Gastrocnemius medialis (tissue), 4 donors: ENCODE data around the gene UBP1. TPM values are rescaled to one million over a fixed set of nuclear protein-coding genes. Genes with fewer than 3 reads are reported as not detected.

Experiments
- ATAC-seq, 2 donors: fragments of 150-250 bp; one replicate each; pipeline ENCODE4 v1.9.1; 2016
- DNase-seq, 2 donors: peaks; one replicate each; pipeline ENCODE4 v3.0.0-alpha.2; 2019
- H3K27ac ChIP-seq, 4 donors: fragments of 200-600 bp; sonication (generic); 1 replicate in 1 of 4; 2 replicates in 3 of 4; pipeline ENCODE4 v1.5.1; 2016 to 2018; ENCODE audit warnings: mild to moderate bottlenecking in 2 of 4, moderate library complexity in 1 of 4
- H3K27me3 ChIP-seq, 3 donors: fragments of 200-600 bp; sonication (generic) in 2 of 3; 1 replicate in 1 of 3; 2 replicates in 2 of 3; pipeline versions ENCODE4 v1.5.1 to v1.6.0; 2016 to 2019; ENCODE audit warnings: mild to moderate bottlenecking in 1 of 3, moderate library complexity in 1 of 3
- H3K36me3 ChIP-seq, 2 donors: fragments of 200-600 bp; sonication (generic) in 1 of 2; one replicate each; pipeline ENCODE4 v1.5.1; 2017 to 2018
- H3K4me1 ChIP-seq, 2 donors: fragments of 200-600 bp; sonication (generic) in 1 of 2; one replicate each; pipeline ENCODE4 v1.5.1; 2016 to 2017; ENCODE audit warnings: mild to moderate bottlenecking in 2 of 2
- H3K4me3 ChIP-seq, 4 donors: fragments of 200-600 bp; sonication (generic) in 3 of 4; 1 replicate in 1 of 4; 2 replicates in 3 of 4; pipeline ENCODE4 v1.5.1; 2016 to 2019; ENCODE audit warnings: mild to moderate bottlenecking in 2 of 4
- H3K9me3 ChIP-seq, 3 donors: fragments of 200-600 bp; sonication (generic) in 2 of 3; 1 replicate in 1 of 3; 2 replicates in 2 of 3; pipeline ENCODE4 v1.5.1; 2016 to 2019
- POLR2A ChIP-seq, 2 donors: fragments of 450-650 bp; IDR thresholded peaks; one replicate each; pipeline ENCODE4 v1.6.1; 2017; ENCODE audit warnings: antibody characterized with exemption in 2 of 2, mild to moderate bottlenecking in 2 of 2, moderate library complexity in 2 of 2
- in situ Hi-C, 4 donors: fragments of 200-750 bp; cut with MboI; loops; one replicate each; pipeline versions ENCODE4 v1.15.0 to v1.8.0; 2017; ENCODE audit warnings: low sequenced_read_pairs in 4 of 4
- intact Hi-C: fragments of 100-400 bp; cut with DNase I; formaldehyde crosslinking; loops from one replicate; pipeline ENCODE4 v1.15.1; 2023; ENCODE audit warnings: low total_unique reads
- total RNA-seq, 4 donors: library from RNA; depleted of rRNA; stranded (reverse); fragments of >200 nt; gene quantifications; one replicate each; pipeline versions ENCODE4 v1.1.0 to v1.2.3, GENCODE V29; 2016
- TF ChIP-seq, protein P1 (sequence below), 5 experiments: fragments of 450-650 bp in 3 of 5; fragments of 200-600 bp in 2 of 5; sonication (generic) in 2 of 5; IDR thresholded peaks in 4 of 5; conservative IDR thresholded peaks in 1 of 5; 1 replicate in 4 of 5; 2 replicates in 1 of 5; pipeline ENCODE4 v1.5.1; 2016 to 2019; ENCODE audit warnings: antibody characterized with exemption in 5 of 5, mild to moderate bottlenecking in 3 of 5, moderate library complexity in 3 of 5

UBP1 gene
- total RNA-seq, 4 donors from 2014 or later: 19.1 to 28.9 (median 24.2) TPM

DNA sequence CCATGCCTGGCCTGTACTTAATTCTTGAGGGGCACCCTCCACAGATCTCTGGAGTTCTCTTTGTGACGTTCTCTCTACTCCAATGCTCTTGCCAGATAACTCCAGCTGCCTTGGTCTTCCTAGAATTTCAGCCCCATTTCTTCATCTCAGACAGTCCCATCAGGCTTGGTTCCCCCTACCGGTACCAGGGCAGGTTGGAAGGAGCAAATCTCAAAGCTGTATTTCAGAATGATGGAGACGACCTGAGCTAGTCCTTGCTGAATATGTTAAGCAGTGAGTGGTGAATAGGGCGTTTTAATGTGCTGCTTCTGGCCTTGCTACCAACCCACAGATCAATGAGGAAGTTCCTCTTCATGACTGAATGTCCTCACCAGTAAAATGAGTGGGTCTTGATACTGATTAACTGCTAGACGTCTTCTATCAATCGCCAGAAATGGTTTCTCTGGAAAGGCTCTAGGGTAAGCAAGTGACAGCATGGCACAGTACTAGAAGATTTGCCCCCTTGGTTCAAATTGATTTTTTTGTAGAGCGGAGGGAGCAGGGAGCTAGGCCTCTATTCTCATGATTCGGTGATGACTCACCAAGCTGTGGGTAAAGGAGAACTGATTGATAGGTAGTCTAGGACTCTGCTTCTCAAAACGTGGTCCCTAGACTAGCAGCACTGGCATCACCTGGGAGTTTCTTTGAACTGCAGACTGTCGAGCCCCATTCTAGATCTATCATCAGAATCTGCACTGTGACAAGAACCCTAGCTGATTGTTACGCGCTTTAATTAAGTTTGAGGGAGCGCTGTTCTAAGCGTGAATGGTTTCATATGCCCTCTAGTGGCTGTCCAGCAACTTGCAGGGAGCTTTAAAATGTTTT lies 67.8 kb downstream of the UBP1 start:
- ATAC-seq: peak in 1 of 2 donors; percentile 66
- no peak for DNase-seq
- H3K36me3 ChIP-seq: no peaks in the 10 kb centered on the region
- TF ChIP-seq, protein P1, sequence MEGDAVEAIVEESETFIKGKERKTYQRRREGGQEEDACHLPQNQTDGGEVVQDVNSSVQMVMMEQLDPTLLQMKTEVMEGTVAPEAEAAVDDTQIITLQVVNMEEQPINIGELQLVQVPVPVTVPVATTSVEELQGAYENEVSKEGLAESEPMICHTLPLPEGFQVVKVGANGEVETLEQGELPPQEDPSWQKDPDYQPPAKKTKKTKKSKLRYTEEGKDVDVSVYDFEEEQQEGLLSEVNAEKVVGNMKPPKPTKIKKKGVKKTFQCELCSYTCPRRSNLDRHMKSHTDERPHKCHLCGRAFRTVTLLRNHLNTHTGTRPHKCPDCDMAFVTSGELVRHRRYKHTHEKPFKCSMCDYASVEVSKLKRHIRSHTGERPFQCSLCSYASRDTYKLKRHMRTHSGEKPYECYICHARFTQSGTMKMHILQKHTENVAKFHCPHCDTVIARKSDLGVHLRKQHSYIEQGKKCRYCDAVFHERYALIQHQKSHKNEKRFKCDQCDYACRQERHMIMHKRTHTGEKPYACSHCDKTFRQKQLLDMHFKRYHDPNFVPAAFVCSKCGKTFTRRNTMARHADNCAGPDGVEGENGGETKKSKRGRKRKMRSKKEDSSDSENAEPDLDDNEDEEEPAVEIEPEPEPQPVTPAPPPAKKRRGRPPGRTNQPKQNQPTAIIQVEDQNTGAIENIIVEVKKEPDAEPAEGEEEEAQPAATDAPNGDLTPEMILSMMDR (IDR thresholded peaks at IDR 0.05 in 4 of 5, conservative IDR thresholded peaks at IDR 0.05 in 1 of 5): peak; percentile 69 to 89 (median 79)
- no peak for TF ChIP-seq POLR2A (IDR thresholded peaks at IDR 0.05)
- H3K4me1 ChIP-seq: peaks cover 4% of the 10 kb centered on the region in 2 donors
- H3K4me3 ChIP-seq: no peak overlapping the region
- no peaks in the 10 kb centered on the region for H3K27me3 ChIP-seq
- H3K9me3 ChIP-seq: no peaks in the 10 kb centered on the region
- intact Hi-C loops (no loop called here), in situ Hi-C loops (loop anchor here in 3 of 4 donors (5.0 to 10.0 kb wide), 2 partner anchors 238 to 240 kb away; no protein-coding TSS in a partner anchor)
- H3K27ac ChIP-seq: no peak overlapping the region

DNA sequence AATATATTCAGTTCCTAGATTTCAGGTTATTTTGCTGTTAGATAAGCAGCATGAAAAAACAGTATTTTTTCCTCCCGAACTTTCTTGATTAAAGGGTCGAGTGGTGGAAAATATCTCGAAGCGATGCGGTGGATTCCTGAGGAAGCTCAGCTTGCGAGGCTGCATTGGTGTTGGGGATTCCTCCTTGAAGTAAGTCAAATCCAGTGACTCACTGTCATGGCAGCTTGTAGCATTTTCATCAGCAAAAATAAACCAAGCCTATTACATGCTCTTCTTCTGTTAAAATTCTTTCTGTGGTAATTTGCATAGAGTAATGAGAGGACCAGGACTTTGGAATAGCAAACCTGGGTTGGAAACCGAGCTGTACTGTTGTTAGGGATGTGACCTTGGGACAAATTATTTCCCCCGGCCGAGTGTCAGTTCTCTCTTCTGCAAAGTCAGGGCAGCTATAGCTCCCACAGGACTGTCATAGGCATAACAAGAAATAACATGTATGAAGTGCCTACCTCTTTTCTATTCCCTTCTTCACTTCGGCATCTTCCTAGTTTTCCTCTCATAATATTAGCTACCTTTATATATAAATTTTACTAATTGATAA lies 75.6 kb downstream of the UBP1 start:
- ATAC-seq: no peak
- DNase-seq: no peak
- Histone ChIP-seq H3K27ac (no peak overlapping the region), H3K9me3 (no peaks in the 10 kb centered on the region), H3K27me3 (no peaks in the 10 kb centered on the region), H3K4me1 (no peaks in the 10 kb centered on the region), H3K36me3 (no peaks in the 10 kb centered on the region), H3K4me3 (no peak overlapping the region)
- intact Hi-C loops (no loop called here), in situ Hi-C loops (no loop called here)
- no peak for TF ChIP-seq POLR2A (IDR thresholded peaks at IDR 0.05)
- TF ChIP-seq, protein P1 (IDR thresholded peaks at IDR 0.05 in 4 of 5, conservative IDR thresholded peaks at IDR 0.05 in 1 of 5): no peak

DNA sequence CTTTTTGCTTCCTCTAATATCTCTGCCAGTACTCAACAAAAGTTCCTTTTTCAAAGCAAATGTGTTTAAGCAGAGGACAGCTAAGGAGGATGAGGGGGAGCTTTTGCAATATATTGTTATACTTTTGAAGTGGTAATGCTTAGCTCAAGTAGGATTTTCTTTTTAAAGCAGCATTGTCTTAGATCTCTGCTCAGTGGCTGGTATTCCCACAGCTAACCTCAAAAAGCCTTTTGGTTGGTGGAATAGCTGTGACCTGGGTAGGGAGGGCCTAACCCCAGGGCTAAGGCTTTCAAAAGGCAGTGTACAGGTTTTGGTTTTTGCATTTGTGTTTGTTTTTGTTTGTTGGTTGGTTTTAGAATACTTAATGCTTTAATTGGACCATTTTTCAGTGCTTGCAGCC lies 76.1 kb downstream of the UBP1 start:
- TF ChIP-seq POLR2A (IDR thresholded peaks at IDR 0.05): no peak
- TF ChIP-seq, protein P1 (IDR thresholded peaks at IDR 0.05 in 4 of 5, conservative IDR thresholded peaks at IDR 0.05 in 1 of 5): no peak
- no peaks in the 10 kb centered on the region for H3K4me1 ChIP-seq
- DNase-seq (no peak), ATAC-seq (no peak)
- no peak overlapping the region for H3K27ac ChIP-seq
- no peaks in the 10 kb centered on the region for H3K9me3 ChIP-seq
- no peaks in the 10 kb centered on the region for H3K36me3 ChIP-seq
- in situ Hi-C loops (no loop called here), intact Hi-C loops (no loop called here)
- H3K27me3 ChIP-seq: no peaks in the 10 kb centered on the region
- H3K4me3 ChIP-seq: no peak overlapping the region

DNA sequence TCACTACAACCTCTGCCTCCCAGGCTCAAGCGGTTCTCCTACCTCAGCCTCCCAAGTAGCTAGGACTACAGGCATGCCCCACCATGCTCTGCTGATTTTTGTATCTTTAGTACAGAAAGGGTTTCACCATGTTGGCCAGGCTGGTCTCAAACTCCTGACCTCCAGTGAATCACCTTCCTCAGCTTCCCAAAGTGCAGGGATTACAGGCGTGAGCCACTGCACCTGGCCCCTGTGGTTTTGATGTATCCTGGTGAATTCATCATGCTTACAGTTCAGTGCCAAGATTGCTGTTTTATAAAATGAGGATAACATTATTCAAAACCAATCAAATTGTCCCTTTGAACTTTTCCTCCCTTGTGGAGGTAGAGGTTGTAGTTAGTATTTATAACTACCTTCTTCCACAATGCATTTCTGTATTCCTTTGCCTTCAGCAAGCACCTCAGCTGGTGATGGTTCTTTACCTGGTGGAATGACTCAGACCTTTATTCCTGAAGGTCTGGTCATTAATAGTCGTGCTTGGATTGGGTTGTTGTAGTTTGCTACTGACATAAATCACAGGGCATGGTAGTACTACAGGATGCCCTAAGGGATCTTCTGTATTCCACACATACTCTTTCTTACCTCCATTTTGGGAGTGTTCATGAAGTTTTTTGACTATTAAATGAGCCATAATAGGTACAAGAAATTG lies 76.9 kb downstream of the UBP1 start:
- in situ Hi-C loops: no loop called here

More for the DNA sequence above, 76.9 kb downstream of the UBP1 start:
- no peaks in the 10 kb centered on the region for H3K4me1 ChIP-seq
- no peaks in the 10 kb centered on the region for H3K27me3 ChIP-seq
- H3K4me3 ChIP-seq: no peak overlapping the region
- no peak for DNase-seq
- H3K27ac ChIP-seq: no peak overlapping the region
- TF ChIP-seq, protein P1 (IDR thresholded peaks at IDR 0.05 in 4 of 5, conservative IDR thresholded peaks at IDR 0.05 in 1 of 5): no peak
- no peak for TF ChIP-seq POLR2A (IDR thresholded peaks at IDR 0.05)
- no peak for ATAC-seq
- intact Hi-C loops: no loop called here
- H3K9me3 ChIP-seq: no peaks in the 10 kb centered on the region
- H3K36me3 ChIP-seq: no peaks in the 10 kb centered on the region
